Mesendoderm (in vitro differentiated cells): ENCODE results near the gene MTHFS.

Source experiments
- DNase-seq: peaks from one replicate; pipeline ENCODE4 v3.0.0; 2013
- H2AK5ac ChIP-seq: 2 replicates; pipeline ENCODE4 v1.6.1; 2013; ENCODE audit warnings: low read length, inconsistent platforms
- H2BK120ac ChIP-seq: 2 replicates; pipeline ENCODE4 v1.6.1; 2013; ENCODE audit warnings: low read depth, mild to moderate bottlenecking, low read length, moderate library complexity, mixed read lengths
- H2BK15ac ChIP-seq: replicated peaks from 2 replicates; pipeline ENCODE4 v1.6.1; 2013; ENCODE audit warnings: low read depth, mild to moderate bottlenecking, moderate library complexity
- H2BK5ac ChIP-seq: 2 replicates; pipeline ENCODE4 v1.6.1; 2013; ENCODE audit warnings: low read length, inconsistent platforms
- H3K18ac ChIP-seq: 2 replicates; pipeline ENCODE4 v1.6.1; 2013; ENCODE audit warnings: mild to moderate bottlenecking, low read length, mixed read lengths
- H3K23ac ChIP-seq: one replicate; pipeline ENCODE4 v1.6.1; 2013; ENCODE audit warnings: low read length
- H3K27ac ChIP-seq: 2 replicates; pipeline ENCODE4 v1.5.1; 2013; ENCODE audit warnings: low read depth, mild to moderate bottlenecking, inconsistent platforms, low read length, moderate library complexity
- H3K27me3 ChIP-seq: 2 replicates; pipeline ENCODE4 v1.6.1; 2013; ENCODE audit warnings: low read length, control low read depth, mild to moderate bottlenecking, inconsistent platforms; ENCODE audit not compliant: insufficient read depth, poor library complexity
- H3K36me3 ChIP-seq: 2 replicates; pipeline ENCODE4 v1.6.1; 2013; ENCODE audit warnings: low read length, inconsistent platforms; ENCODE audit not compliant: control insufficient read depth, insufficient read depth
- H3K4ac ChIP-seq: one replicate; pipeline ENCODE4 v1.6.1; 2013; ENCODE audit warnings: low read depth, mild to moderate bottlenecking, low read length, moderate library complexity
- H3K4me1 ChIP-seq: 2 replicates; pipeline ENCODE4 v1.6.1; 2013; ENCODE audit warnings: low read depth, low read length, inconsistent platforms; ENCODE audit not compliant: control insufficient read depth
- H3K4me2 ChIP-seq: 2 replicates; pipeline ENCODE4 v1.6.1; 2013; ENCODE audit warnings: low read length
- H3K4me3 ChIP-seq: 2 replicates; pipeline ENCODE4 v1.5.1; 2013; ENCODE audit warnings: mild to moderate bottlenecking, low read length
- H3K56ac ChIP-seq: one replicate; pipeline ENCODE4 v1.6.1; 2013; ENCODE audit warnings: low read length
- H3K79me1 ChIP-seq: 2 replicates; pipeline ENCODE4 v1.6.1; 2013; ENCODE audit warnings: low read length, inconsistent platforms
- H3K79me2 ChIP-seq: 2 replicates; pipeline ENCODE4 v1.6.1; 2013; ENCODE audit warnings: mild to moderate bottlenecking, low read length; ENCODE audit not compliant: control insufficient read depth, insufficient read depth
- H3K9ac ChIP-seq: 2 replicates; pipeline ENCODE4 v1.6.1; 2013; ENCODE audit warnings: low read length, inconsistent platforms
- H4K5ac ChIP-seq: one replicate; pipeline ENCODE4 v1.6.1; 2013; ENCODE audit warnings: low read length
- H4K8ac ChIP-seq: one replicate; pipeline ENCODE4 v1.6.1; 2013; ENCODE audit warnings: low read depth, mild to moderate bottlenecking, control low read depth, low read length, moderate library complexity
- WGBS: extraction: QIAGEN DNeasy Blood & Tissue Kit; methylation state at CpG from one replicate; pipeline ENCODE4 v1.1.7; 2013; ENCODE audit warnings: low lambda C conversion rate, missing lambda C conversion rate; ENCODE audit not compliant: insufficient coverage; ENCODE audit errors: extremely low coverage; 5-methylcytosine and 5-hydroxymethylcytosine counted together

MTHFS gene

DNA sequence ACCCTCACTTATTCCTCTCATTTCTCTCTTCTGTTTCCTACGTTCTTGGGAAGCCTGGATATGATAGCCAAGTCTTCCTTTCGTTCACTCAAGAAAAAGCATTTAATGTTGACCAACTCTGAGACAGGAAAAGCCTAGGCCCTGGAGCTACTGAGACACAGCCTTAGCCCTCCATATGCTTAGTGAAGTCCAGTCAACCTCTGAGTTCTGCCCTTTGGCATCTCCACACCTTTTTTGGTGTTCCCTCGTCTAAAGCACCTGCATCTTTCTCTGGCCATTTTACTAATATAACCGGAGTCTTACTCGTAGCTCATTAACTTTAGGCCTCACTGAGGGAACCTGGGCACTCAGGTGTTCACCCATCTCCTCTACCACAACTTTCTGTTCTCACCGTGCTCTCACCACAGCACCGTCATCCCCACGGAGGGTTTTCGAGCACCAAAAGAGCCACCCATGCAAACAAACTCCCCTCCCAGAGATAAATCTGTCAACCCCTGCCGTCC, 632 bp downstream of the MTHFS start:
- Histone ChIP-seq H2AK5ac (no peak overlapping the region), H3K36me3 (no peaks in the 10 kb centered on the region), H3K4me2 (peak overlapping the region; percentile 49), H4K5ac (no peak overlapping the region), H2BK15ac (no peak overlapping the region), H3K27me3 (no peaks in the 10 kb centered on the region), H3K4me3 (peak overlapping the region; percentile 35), H2BK120ac (no peak overlapping the region), H2BK5ac (no peak overlapping the region), H4K8ac (no peak overlapping the region), H3K4me1 (no peaks in the 10 kb centered on the region), H3K56ac (peak overlapping the region; percentile 99), H3K9ac (peak overlapping the region; percentile 91), H3K18ac (no peak overlapping the region), H3K79me1 (peaks cover 2% of the 10 kb centered on the region), H3K79me2 (peaks cover 3% of the 10 kb centered on the region), H3K23ac (no peak overlapping the region), H3K27ac (no peak overlapping the region), H3K4ac (no peak overlapping the region)
- no CpG with 5 or more reads among the region's 10 CpGs for WGBS
- no peak for DNase-seq

- no peak overlapping the region for H3K56ac ChIP-seq
- H3K4me1 ChIP-seq: no peaks in the 10 kb centered on the region
- no peak overlapping the region for H2BK15ac ChIP-seq
- no peak overlapping the region for H3K27ac ChIP-seq
- no peaks in the 10 kb centered on the region for H3K79me2 ChIP-seq
- no peak for DNase-seq
- H3K23ac ChIP-seq: no peak overlapping the region
- no peak overlapping the region for H2BK120ac ChIP-seq
- no peak overlapping the region for H3K9ac ChIP-seq
- H3K79me1 ChIP-seq: peaks cover 8% of the 10 kb centered on the region
- no peak overlapping the region for H4K5ac ChIP-seq
- H3K18ac ChIP-seq: no peak overlapping the region
- H3K4me3 ChIP-seq: no peak overlapping the region
- peaks cover 2% of the 10 kb centered on the region for H3K36me3 ChIP-seq
- no peak overlapping the region for H3K4me2 ChIP-seq
- no peak overlapping the region for H3K4ac ChIP-seq
- no peak overlapping the region for H2AK5ac ChIP-seq
- no peaks in the 10 kb centered on the region for H3K27me3 ChIP-seq
- no peak overlapping the region for H4K8ac ChIP-seq
- H2BK5ac ChIP-seq: no peak overlapping the region
- no CpG with 5 or more reads among the region's 10 CpGs for WGBS
Measured at GRCh38 chr15:79887054-79887930, 9.5 kb downstream of the MTHFS start.

DNA sequence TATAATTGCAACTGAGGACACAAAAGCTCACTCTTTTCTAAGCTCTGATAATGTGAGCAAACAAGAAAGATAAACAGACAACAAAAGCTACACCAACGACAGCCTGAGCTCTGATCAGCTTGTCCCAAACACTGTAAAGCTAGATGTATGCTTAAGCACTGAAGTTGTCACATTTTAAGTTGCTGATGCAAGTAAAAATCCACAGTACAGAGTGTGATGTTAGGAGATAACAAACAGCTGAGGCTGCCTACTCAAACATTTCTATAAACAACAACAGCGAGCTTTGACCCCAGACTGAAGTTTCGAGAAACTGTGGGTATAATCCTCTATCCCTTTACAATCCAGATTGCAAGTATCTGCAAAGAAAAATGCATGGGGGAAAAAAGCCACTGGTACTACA, 10.7 kb downstream of the MTHFS start:
- H3K27me3 ChIP-seq: no peaks in the 10 kb centered on the region
- H4K5ac ChIP-seq: no peak overlapping the region
- H3K4me2 ChIP-seq: no peak overlapping the region
- H3K56ac ChIP-seq: no peak overlapping the region
- no peak overlapping the region for H3K4ac ChIP-seq
- H3K9ac ChIP-seq: no peak overlapping the region
- H2BK120ac ChIP-seq: no peak overlapping the region
- H2BK15ac ChIP-seq: no peak overlapping the region
- WGBS: no CpG with 5 or more reads among the region's 3 CpGs
- no peak overlapping the region for H2AK5ac ChIP-seq
- H3K79me1 ChIP-seq: peaks cover 8% of the 10 kb centered on the region
- H4K8ac ChIP-seq: no peak overlapping the region
- no peak overlapping the region for H3K4me3 ChIP-seq
- no peak overlapping the region for H3K18ac ChIP-seq
- no peaks in the 10 kb centered on the region for H3K4me1 ChIP-seq
- no peak overlapping the region for H3K23ac ChIP-seq
- H2BK5ac ChIP-seq: no peak overlapping the region
- H3K36me3 ChIP-seq: peaks cover 4% of the 10 kb centered on the region
- DNase-seq: no peak
- no peak overlapping the region for H3K27ac ChIP-seq
- no peaks in the 10 kb centered on the region for H3K79me2 ChIP-seq

DNA sequence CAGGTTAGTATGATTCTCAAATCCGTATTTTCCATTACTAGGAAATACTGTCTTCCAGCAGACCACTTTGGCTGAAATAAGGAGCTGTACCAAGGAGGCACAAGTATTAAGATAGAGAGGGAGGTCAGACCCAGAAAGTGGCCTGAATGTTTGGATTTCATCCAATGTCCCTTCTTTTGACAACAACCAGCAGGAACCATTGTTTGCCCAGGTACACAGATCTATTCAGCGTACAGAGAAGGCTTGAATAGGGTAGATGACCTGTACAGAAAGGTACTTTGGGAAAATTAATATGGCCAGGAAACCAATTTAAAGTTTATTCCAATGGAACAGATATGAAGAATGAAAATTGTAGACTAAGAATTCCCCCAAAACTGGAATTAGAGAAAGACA, 12.6 kb downstream of the MTHFS start:
- H2AK5ac ChIP-seq: no peak overlapping the region
- no peak for DNase-seq
- no peak overlapping the region for H2BK120ac ChIP-seq
- no peak overlapping the region for H3K18ac ChIP-seq
- no peak overlapping the region for H3K4me3 ChIP-seq
- peaks cover 7% of the 10 kb centered on the region for H3K79me1 ChIP-seq
- WGBS: no CpG with 5 or more reads among the region's 2 CpGs
- no peak overlapping the region for H3K23ac ChIP-seq
- no peak overlapping the region for H3K4ac ChIP-seq
- no peak overlapping the region for H4K5ac ChIP-seq
- H3K4me2 ChIP-seq: no peak overlapping the region
- H3K27me3 ChIP-seq: no peaks in the 10 kb centered on the region
- H4K8ac ChIP-seq: no peak overlapping the region
- no peak overlapping the region for H2BK15ac ChIP-seq
- peaks cover 4% of the 10 kb centered on the region for H3K36me3 ChIP-seq
- H3K79me2 ChIP-seq: no peaks in the 10 kb centered on the region
- H3K9ac ChIP-seq: no peak overlapping the region
- no peak overlapping the region for H3K27ac ChIP-seq
- no peaks in the 10 kb centered on the region for H3K4me1 ChIP-seq
- H3K56ac ChIP-seq: no peak overlapping the region
- no peak overlapping the region for H2BK5ac ChIP-seq

GRCh38 chr15:79883579-79884203, 13.1 kb downstream of the MTHFS start:
- Histone ChIP-seq H3K79me2 (no peaks in the 10 kb centered on the region), H3K79me1 (peaks cover 7% of the 10 kb centered on the region), H3K27me3 (no peaks in the 10 kb centered on the region), H3K56ac (no peak overlapping the region), H3K18ac (no peak overlapping the region), H4K8ac (no peak overlapping the region), H3K27ac (no peak overlapping the region), H3K23ac (no peak overlapping the region), H2BK120ac (no peak overlapping the region), H4K5ac (no peak overlapping the region), H3K4ac (no peak overlapping the region), H3K36me3 (peaks cover 4% of the 10 kb centered on the region), H3K4me2 (no peak overlapping the region), H2BK15ac (no peak overlapping the region), H2AK5ac (no peak overlapping the region), H3K4me3 (no peak overlapping the region), H3K9ac (no peak overlapping the region), H3K4me1 (no peaks in the 10 kb centered on the region), H2BK5ac (no peak overlapping the region)
- no peak for DNase-seq
- WGBS: no CpG with 5 or more reads among the region's 1 CpG
